ENCODE data around the gene INS.

Gene INS

GRCh38 chr11:2146051-2146450 is 15.0 kb downstream of the INS start:
- H3K9me3 ChIP-seq (ENCODE audit: insufficient read depth, low read length), result no peaks in the 10 kb centered on the region
- H3F3A ChIP-seq (ENCODE audit: insufficient read depth), result no peaks in the 10 kb centered on the region
- no peak overlapping the region for H2AFZ ChIP-seq (ENCODE audit: low read depth, low read length, severe bottlenecking)
- TF ChIP-seq CTCF (IDR thresholded peaks at IDR 0.05; ENCODE audit: insufficient read depth, low read length, poor library complexity, severe bottlenecking) (no peak), EZH2phosphoT487 (conservative IDR thresholded peaks at IDR 0.05; ENCODE audit: low read length) (no peak)
- H3K9me2 ChIP-seq (replicated peaks; ENCODE audit: insufficient read depth, low read length), result no peaks in the 10 kb centered on the region
- H3K79me2 ChIP-seq (ENCODE audit: insufficient read depth, low read length), result no peaks in the 10 kb centered on the region
- no peaks in the 10 kb centered on the region for H4K20me1 ChIP-seq (ENCODE audit: low read depth, low read length)
- H3K36me3 ChIP-seq (ENCODE audit: low read length), result no peaks in the 10 kb centered on the region
- no peak overlapping the region for H3K4me2 ChIP-seq (ENCODE audit: low read depth, low read length, poor library complexity, severe bottlenecking)
- H3K27me3 ChIP-seq (ENCODE audit: low read length), result no peaks in the 10 kb centered on the region
- H3K4me3 ChIP-seq (ENCODE audit: insufficient read depth, low read length, poor library complexity, severe bottlenecking), result no peak overlapping the region
- no peak overlapping the region for H3K9ac ChIP-seq (ENCODE audit: low read length)
- H3K27ac ChIP-seq (ENCODE audit: low read depth, low read length), result no peak overlapping the region

GRCh38 chr11:2144544-2145248 is 16.3 kb downstream of the INS start:
- Histone ChIP-seq H4K20me1 (ENCODE audit: low read depth, low read length) (no peaks in the 10 kb centered on the region), H3K4me3 (ENCODE audit: insufficient read depth, low read length, poor library complexity, severe bottlenecking) (no peak overlapping the region), H3K9me2 (replicated peaks; ENCODE audit: insufficient read depth, low read length) (no peaks in the 10 kb centered on the region), H3K27ac (ENCODE audit: low read depth, low read length) (no peak overlapping the region), H2AFZ (ENCODE audit: low read depth, low read length, severe bottlenecking) (no peak overlapping the region), H3K27me3 (ENCODE audit: low read length) (no peaks in the 10 kb centered on the region), H3K79me2 (ENCODE audit: insufficient read depth, low read length) (no peaks in the 10 kb centered on the region), H3K9me3 (ENCODE audit: insufficient read depth, low read length) (no peaks in the 10 kb centered on the region), H3K4me2 (ENCODE audit: low read depth, low read length, poor library complexity, severe bottlenecking) (no peak overlapping the region), H3K9ac (ENCODE audit: low read length) (no peak overlapping the region), H3K36me3 (ENCODE audit: low read length) (no peaks in the 10 kb centered on the region), H3F3A (ENCODE audit: insufficient read depth) (no peaks in the 10 kb centered on the region)
- no peak for TF ChIP-seq CTCF (IDR thresholded peaks at IDR 0.05; ENCODE audit: insufficient read depth, low read length, poor library complexity, severe bottlenecking)
- TF ChIP-seq EZH2phosphoT487 (conservative IDR thresholded peaks at IDR 0.05; ENCODE audit: low read length), result no peak

GRCh38 chr11:2143799-2144543 is 17.0 kb downstream of the INS start:
- Histone ChIP-seq H3K9ac (ENCODE audit: low read length) (no peak overlapping the region), H3K79me2 (ENCODE audit: insufficient read depth, low read length) (no peaks in the 10 kb centered on the region), H2AFZ (ENCODE audit: low read depth, low read length, severe bottlenecking) (no peak overlapping the region), H3K9me2 (replicated peaks; ENCODE audit: insufficient read depth, low read length) (no peaks in the 10 kb centered on the region), H3K4me3 (ENCODE audit: insufficient read depth, low read length, poor library complexity, severe bottlenecking) (no peak overlapping the region), H3K4me2 (ENCODE audit: low read depth, low read length, poor library complexity, severe bottlenecking) (no peak overlapping the region), H3K36me3 (ENCODE audit: low read length) (no peaks in the 10 kb centered on the region), H3K27ac (ENCODE audit: low read depth, low read length) (no peak overlapping the region), H3F3A (ENCODE audit: insufficient read depth) (no peaks in the 10 kb centered on the region), H3K27me3 (ENCODE audit: low read length) (no peaks in the 10 kb centered on the region), H3K9me3 (ENCODE audit: insufficient read depth, low read length) (no peaks in the 10 kb centered on the region), H4K20me1 (ENCODE audit: low read depth, low read length) (no peaks in the 10 kb centered on the region)
- TF ChIP-seq CTCF (IDR thresholded peaks at IDR 0.05; ENCODE audit: insufficient read depth, low read length, poor library complexity, severe bottlenecking) (no peak), EZH2phosphoT487 (conservative IDR thresholded peaks at IDR 0.05; ENCODE audit: low read length) (no peak)

All from SU-DHL-6 (cell line).